ENCODE data around the gene MMAB.

DNA sequence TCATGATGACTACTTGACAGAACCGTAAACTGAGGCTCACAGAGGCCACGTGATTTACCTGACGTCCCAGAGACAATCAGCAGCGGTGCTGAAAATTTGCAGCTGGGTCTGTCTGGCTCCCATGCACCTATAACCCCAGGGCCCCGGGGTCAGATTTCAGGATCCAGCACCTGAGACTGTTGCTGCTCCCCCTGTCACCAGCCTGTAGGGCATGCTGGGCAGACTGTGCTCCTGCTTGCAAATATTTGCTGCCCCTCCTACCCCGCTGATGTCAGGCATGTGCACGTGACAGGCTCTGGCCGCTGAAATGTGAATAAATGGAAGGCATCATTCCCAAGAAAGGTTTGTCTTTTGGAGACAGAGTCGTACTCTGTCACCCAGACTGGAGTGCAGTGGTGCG is 6.0 kb downstream of the MMAB start:
- TF ChIP-seq, protein P1, sequence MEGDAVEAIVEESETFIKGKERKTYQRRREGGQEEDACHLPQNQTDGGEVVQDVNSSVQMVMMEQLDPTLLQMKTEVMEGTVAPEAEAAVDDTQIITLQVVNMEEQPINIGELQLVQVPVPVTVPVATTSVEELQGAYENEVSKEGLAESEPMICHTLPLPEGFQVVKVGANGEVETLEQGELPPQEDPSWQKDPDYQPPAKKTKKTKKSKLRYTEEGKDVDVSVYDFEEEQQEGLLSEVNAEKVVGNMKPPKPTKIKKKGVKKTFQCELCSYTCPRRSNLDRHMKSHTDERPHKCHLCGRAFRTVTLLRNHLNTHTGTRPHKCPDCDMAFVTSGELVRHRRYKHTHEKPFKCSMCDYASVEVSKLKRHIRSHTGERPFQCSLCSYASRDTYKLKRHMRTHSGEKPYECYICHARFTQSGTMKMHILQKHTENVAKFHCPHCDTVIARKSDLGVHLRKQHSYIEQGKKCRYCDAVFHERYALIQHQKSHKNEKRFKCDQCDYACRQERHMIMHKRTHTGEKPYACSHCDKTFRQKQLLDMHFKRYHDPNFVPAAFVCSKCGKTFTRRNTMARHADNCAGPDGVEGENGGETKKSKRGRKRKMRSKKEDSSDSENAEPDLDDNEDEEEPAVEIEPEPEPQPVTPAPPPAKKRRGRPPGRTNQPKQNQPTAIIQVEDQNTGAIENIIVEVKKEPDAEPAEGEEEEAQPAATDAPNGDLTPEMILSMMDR (IDR thresholded peaks at IDR 0.05): no peak
- TF ChIP-seq POLR2A (IDR thresholded peaks at IDR 0.05) (no peak), POLR2AphosphoS5 (IDR thresholded peaks at IDR 0.05) (no peak)
